Stimulated activated naive CD4-positive, alpha-beta T cell treated with Interleukin-2 at 50 U/mL for 16 hours (primary cell): ENCODE results near the gene MAEA.
"Not testable (repeated sequence)": the region's sequence is repeated elsewhere in the genome, so short reads cannot be mapped to it uniquely, and the experiment has no call there.

Experiments
- DNase-seq: peaks from one replicate; lab custom pipeline; 2025; lab: John Stamatoyannopoulos, UW

Gene MAEA

DNA sequence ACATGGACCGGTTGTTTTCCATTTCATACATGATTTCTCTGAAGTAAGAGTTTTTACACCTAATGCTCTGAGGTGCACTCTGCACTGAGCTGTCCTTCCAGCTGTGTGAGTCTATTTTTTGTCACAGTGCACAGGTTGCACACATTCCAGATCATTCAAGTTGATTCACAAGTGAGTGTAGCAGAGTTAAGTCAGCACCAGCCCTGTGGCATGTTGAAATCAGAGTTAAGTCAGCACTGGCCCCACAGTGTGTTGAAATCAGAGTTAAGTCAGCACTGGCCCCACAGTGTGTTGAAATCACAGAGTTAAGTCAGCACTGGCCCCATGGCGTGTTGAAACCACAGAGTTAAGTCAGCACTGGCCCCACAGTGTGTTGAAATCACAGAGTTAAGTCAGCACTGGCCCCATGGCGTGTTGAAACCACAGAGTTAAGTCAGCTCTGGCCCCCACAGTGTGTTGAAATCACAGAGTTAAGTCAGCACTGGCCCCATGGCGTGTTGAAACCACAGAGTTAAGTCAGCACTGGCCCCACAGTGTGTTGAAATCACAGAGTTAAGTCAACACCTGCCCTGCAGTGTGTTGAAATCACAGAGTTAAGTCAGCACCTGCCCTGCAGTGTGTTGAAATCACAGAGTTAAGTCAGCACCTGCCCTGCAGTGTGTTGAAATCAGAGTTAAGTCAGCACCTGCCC, 45.6 kb downstream of the MAEA start:
- DNase-seq: not testable (repeated sequence)

GRCh38 chr4:1336088-1336491, 46.4 kb downstream of the MAEA start:
- no peak for DNase-seq

- peak; percentile 54 for DNase-seq
Observed at GRCh38 chr4:1337376-1337831, 47.7 kb downstream of the MAEA start.

- DNase-seq: no peak
Observed at GRCh38 chr4:1337951-1338751, 48.5 kb downstream of the MAEA start.

DNA sequence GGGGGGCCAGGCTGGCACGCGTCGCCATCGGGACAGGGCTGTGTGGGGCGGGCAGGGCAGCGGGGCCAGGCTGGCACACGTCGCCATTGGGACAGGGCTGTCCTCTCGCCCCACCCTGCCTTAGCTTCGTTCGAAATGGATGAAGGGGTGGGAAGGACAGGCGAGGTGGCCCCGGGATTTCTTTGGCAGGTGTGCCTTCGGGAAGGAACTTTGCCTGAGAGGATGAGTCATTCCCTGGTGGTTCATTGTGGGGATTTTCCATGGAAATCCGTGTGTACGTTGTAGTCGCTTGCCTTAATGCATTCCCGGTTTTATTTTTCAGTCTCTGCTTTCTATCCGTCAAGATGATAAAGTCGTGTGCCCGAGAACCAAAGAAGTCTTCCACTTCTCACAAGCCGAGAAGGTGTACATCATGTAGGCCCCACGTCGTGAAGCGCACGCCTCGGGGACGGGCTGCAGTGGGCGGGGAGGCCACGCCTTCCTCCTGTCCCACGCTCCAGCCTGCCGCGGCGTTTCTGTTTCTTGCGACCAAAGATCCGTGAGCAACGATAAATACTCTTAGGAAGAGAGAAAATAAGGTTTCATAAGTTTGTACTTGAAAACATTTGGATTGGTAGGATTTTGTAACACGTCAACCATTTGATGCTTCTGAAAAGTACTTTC, 49.2 kb downstream of the MAEA start:
- no peak for DNase-seq

- DNase-seq: no peak
Observed at GRCh38 chr4:1339489-1339888, 49.8 kb downstream of the MAEA start.

GRCh38 chr4:1340181-1340747, 50.6 kb downstream of the MAEA start:
- DNase-seq: no peak

- DNase-seq: no peak
Observed at GRCh38 chr4:1340861-1341260, 51.2 kb downstream of the MAEA start.

DNA sequence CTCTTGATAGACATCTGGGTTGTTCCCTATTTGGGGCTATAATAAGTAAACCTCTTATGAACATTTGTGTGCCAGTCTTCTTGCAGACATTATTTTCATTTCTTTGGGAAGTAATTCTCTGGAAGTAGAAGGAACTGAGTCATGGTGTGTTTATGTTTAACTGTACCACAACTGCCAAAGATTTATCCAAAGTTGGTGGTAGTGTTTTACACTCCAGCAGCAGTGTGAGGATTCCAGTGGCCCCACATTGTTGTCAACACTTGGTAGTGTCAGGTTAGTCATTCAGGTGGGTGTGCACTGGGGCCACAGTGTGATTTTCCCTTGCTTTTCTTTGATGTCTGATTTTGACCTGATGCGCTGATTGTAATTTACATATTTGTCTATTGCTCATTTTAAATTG, 52.3 kb downstream of the MAEA start:
- DNase-seq: no peak

DNA sequence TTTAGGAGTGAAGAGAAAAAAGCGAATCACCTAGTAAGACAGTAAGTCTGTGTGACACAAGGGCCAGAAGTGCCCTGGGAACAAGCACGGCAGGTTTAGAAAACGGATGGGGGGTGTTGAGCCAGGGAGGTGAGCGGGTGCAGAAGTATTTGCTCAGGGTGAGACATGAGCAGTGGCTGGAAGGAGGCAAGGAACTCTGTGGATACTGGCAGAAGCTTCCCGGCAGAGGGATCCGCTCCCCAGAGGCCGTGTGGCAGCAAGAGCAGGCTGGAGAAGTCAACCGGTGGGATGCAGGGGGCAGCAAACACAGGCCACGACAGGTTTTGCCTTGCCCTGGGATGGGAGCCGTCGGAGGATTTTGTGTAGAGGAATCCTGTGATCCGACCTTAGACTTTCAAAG, 55.0 kb downstream of the MAEA start:
- DNase-seq: no peak

DNA sequence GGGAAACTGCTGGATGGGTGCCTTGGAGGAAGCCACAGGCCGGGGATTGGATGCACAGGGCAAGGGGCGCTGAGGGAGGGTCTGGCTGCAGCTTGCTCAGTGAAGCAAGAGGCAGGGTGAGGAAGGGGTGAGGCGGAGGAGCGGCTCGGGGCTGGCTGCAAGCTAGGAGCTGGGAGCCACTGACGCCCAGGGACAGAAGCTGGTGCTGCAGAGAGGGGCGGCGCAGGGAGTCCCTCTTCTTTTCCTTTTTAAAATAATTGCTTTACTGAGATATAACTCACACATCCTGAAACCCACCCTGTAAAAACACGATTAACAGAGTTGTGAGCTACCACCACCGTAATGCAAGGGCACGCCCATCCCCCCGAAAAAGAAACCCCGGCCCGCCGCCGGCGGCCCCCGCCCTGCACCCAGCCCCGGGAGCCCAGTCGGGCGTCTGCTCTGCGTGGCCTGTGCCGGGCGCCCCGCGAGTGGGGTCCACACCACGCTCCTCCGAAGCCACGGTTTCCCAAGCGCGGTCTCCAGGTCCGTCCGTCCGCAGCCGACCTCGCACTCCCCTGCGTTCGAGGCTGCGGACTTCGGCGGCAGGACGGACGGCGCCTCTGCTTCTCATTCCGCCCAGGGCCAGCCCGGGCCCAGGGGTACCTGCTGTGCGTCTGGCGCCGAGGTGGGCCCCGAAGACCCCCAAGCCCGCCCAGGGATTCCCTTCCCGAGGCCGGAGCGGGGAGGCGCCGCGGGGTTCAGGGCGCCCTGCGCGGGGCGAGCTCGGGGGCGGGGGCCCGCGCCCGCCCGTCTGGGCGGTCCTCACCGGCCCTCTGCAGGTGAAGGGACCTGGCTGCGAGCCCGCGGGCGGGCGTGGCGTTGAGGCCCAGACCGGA, 56.5 kb downstream of the MAEA start:
- peak; percentile 18 for DNase-seq

GRCh38 chr4:1346781-1347409, 57.2 kb downstream of the MAEA start, which contains the start of gene UVSSA:
UVSSA (plus strand) TSS chr4:1347208; CDS start chr4:1348092, 884 bp downstream.
- DNase-seq: peak; percentile 100

- peak; percentile 38 for DNase-seq
Observed at GRCh38 chr4:1347410-1347864, 57.7 kb downstream of the MAEA start.

DNA sequence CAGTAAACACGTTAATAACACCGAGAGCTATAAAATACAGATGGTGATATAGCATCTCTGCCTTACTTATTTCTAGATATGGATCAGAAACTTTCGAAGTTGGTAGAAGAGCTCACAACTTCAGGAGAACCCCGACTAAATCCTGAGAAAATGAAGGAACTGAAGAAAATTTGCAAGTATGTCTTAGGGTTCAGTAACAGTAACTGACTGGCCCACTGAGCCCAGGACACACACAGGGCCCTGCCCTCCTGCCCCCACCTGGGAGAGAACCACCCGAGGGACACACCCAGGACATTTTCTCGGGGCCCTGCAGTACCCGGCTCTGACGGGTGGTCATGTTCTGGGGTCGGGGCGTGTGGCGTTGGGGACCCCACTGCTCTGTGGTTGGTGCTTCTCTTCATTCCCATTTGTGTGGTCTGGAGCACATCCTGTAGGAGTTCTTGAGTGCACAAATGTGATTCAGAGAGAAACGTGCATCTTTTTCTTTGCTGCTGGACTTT, 58.4 kb downstream of the MAEA start:
- DNase-seq: no peak

DNA sequence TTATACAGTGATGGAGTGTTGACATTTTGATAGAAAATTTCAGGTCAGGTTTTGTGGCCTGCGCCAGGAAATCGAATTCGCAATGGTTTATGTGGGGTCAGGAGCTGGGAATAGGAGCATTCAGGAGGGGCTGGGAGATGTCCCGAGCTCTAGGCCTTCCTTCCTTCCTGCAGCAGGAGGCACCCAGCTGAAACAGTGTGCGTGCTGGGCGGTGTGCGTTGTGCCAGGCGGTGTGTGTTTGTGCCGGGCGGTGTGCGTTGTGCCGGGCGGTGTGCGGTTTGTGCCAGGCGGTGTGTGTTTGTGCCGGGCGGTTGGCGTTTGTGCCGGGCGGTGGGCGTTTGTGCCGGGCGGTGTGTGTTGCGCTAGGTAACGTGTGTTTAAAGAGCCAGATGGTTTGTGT, 59.1 kb downstream of the MAEA start:
- DNase-seq: no peak

- no peak for DNase-seq
Observed at GRCh38 chr4:1349359-1350168, 59.9 kb downstream of the MAEA start.

GRCh38 chr4:1350169-1350520, 60.5 kb downstream of the MAEA start:
- no peak for DNase-seq

GRCh38 chr4:1351854-1352566, 62.3 kb downstream of the MAEA start:
- peak; percentile 83 for DNase-seq

GRCh38 chr4:1352567-1352900, 62.8 kb downstream of the MAEA start:
- DNase-seq: no peak
